HG02623 (cell line): ENCODE data around the gene PSMA2.

Experiments
- ATAC-seq: cut with Tn5 transposase; IDR thresholded peaks from one replicate; pipeline ENCODE4 v1.9.1; 2021; ENCODE audit warnings: moderate library complexity; ENCODE audit not compliant: unreplicated experiment

The PSMA2 gene

GRCh38 chr7:42931834-42932651 lies at the start of gene PSMA2, which contains the start of gene MRPL32:
Gene PSMA2 (minus strand): TSS chr7:42932174. CDS start chr7:42932158, 16 bp downstream.
Gene MRPL32 (plus strand): TSS chr7:42932376. CDS start chr7:42932387, 11 bp downstream.
- ATAC-seq = peak; percentile 99

GRCh38 chr7:42981601-42982000 lies 49.6 kb upstream of the PSMA2 start:
- no peak for ATAC-seq

GRCh38 chr7:42980514-42980913 lies 48.5 kb upstream of the PSMA2 start:
- ATAC-seq = no peak

- no peak for ATAC-seq
Measured at GRCh38 chr7:42980084-42980483, 48.1 kb upstream of the PSMA2 start.

GRCh38 chr7:42978496-42978895 lies 46.5 kb upstream of the PSMA2 start:
- ATAC-seq = no peak

GRCh38 chr7:42976371-42976770 lies 44.4 kb upstream of the PSMA2 start:
- ATAC-seq = no peak

- ATAC-seq = no peak
Measured at GRCh38 chr7:42972699-42973500, 40.9 kb upstream of the PSMA2 start.

- ATAC-seq = no peak
Measured at GRCh38 chr7:42967391-42967790, 35.4 kb upstream of the PSMA2 start.

GRCh38 chr7:42964849-42965805 lies 33.2 kb upstream of the PSMA2 start:
- ATAC-seq = no peak

- no peak for ATAC-seq
Measured at GRCh38 chr7:42964293-42964692, 32.3 kb upstream of the PSMA2 start.

- no peak for ATAC-seq
Measured at GRCh38 chr7:42961170-42961569, 29.2 kb upstream of the PSMA2 start.

GRCh38 chr7:42960762-42961161 lies 28.8 kb upstream of the PSMA2 start:
- no peak for ATAC-seq

GRCh38 chr7:42959549-42959948 lies 27.6 kb upstream of the PSMA2 start:
- ATAC-seq = no peak

GRCh38 chr7:42956062-42956461 lies 24.1 kb upstream of the PSMA2 start:
- ATAC-seq = no peak

- no peak for ATAC-seq
Measured at GRCh38 chr7:42953994-42954393, 22.0 kb upstream of the PSMA2 start.

GRCh38 chr7:42952328-42952727 lies 20.4 kb upstream of the PSMA2 start:
- no peak for ATAC-seq

GRCh38 chr7:42950417-42950816 lies 18.4 kb upstream of the PSMA2 start:
- ATAC-seq = no peak

- ATAC-seq = no peak
Measured at GRCh38 chr7:42947521-42947920, 15.5 kb upstream of the PSMA2 start.

- no peak for ATAC-seq
Measured at GRCh38 chr7:42946627-42946950, 14.6 kb upstream of the PSMA2 start.

- peak; percentile 60 for ATAC-seq
Measured at GRCh38 chr7:42945821-42946626, 14.1 kb upstream of the PSMA2 start.
